GM18858 (cell line): ENCODE measurements around the gene UQCRC1.
"Not testable (repeated sequence)": the region's sequence is repeated elsewhere in the genome, so short reads cannot be mapped to it uniquely, and the experiment has no call there.

Experiments
- ATAC-seq: cut with Tn5 transposase; IDR thresholded peaks from one replicate; pipeline ENCODE4 v1.9.1; 2021; ENCODE audit not compliant: unreplicated experiment

UQCRC1 gene

DNA sequence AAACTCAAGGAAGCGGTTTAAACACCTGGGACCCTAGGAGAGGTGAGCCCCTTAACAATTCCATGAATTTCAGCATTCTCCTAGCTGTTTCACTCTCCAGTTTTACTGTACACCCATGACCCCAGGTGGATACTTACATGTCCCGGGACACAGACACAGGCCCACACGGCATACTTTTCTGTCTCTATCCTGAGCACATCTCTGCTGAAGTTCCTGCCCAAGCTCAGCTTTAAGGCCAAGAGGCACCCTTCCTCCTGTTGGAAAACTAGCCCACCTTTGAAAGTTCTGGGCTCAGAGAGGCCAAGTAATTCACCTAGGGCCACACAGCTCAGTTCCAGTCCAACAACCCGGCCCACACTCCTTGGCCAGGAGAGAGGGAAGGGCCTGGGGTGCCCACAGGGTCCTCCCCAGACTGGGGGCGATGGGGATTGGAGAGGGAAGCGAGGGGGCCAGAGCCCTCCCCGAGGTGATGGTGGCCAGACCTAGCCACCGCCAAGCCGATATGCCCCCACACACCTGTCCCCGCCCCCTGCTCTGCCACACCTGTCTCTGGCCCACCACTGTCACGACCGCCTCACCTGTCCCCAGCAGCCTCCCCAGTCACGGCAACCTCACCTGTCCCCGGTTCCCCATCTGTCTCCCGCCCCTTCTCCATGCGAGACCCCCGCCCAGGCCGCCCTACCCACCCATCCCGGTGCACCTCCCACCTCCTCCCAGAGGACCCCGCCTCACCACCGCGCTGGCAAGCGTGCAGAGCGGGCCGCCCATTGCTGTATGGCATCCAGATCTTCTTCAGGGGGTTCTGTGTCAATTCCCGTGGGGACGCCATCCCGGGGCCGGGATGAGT is 53.3 kb downstream of the UQCRC1 start:
- ATAC-seq = no peak

DNA sequence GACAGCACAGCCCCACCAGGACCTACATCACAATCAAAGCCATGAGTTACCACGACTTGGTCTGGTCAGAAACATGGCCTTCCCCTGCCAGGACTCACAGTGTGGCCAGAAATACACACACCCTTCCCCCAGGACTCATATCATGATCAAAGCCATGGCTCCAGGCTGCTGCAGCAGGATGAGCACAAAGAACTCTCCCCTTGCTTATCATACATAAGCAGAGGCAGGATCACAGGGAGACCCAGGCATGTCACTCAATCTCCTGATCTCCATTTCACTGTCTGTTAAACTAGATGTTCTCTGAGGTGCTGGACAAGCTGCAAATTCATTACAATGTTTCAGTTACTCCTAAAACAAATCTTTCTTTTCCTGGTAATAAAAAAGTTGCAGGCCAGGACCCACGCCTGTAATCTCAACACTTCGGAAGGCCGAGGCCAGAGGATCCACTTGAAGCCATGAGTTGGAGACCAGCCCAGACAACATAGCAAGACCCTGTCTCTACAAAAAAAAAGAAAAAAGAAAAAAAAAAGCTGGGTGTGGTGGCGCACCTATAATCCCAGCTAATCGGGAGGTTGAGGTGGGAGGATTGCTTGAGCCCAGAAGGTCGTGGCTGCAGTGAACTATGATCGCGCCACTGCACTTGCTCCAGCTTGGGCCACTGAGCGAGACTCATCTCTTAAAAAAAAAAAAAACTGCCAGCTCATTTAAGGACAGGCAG is 54.1 kb downstream of the UQCRC1 start:
- ATAC-seq = no peak

DNA sequence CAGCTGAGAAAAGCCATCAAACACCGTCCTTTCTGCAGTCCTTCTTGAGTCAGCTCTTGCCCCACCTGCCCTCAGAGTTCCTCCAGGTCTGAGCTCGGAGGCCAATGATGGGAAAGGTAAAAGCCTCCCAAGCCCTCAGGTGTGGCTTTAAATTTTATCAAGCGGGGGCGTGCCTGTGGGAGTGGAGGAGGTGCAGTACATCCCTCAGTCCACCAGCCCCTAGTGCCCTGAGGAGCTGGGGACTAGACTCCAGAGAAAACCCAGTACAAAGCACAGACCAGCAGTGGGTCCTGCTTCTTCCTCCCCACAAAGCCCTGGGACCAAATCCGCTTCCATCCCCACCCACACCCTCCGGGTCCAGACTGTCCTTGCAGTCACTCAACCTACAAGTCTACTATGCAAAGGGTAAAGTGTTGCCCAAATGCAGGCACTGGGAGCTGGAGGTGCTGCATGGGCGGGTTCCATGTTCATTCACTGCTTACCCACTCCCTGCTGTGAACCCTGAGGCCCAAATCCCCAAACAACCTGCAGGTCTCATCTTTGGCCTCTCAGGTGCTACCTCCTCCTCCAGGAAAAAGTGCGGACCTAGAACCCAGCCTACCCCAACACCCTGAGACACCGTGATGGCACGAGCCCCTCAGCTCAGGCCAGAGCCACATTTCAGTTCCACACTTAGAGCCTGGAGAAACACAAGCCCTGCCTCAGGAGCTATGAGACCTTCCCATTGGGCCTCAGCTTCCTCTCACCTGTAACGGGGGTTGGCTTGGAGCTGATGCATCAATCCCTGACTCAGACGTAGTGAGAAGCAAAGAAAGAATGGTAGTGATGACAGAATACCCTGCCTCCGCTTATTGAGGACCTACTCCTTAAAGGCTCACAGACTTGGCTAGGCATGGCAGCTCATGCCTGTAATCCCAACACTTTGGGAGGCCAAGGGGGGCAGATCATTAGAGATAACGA is 55.3 kb downstream of the UQCRC1 start:
- no peak for ATAC-seq

DNA sequence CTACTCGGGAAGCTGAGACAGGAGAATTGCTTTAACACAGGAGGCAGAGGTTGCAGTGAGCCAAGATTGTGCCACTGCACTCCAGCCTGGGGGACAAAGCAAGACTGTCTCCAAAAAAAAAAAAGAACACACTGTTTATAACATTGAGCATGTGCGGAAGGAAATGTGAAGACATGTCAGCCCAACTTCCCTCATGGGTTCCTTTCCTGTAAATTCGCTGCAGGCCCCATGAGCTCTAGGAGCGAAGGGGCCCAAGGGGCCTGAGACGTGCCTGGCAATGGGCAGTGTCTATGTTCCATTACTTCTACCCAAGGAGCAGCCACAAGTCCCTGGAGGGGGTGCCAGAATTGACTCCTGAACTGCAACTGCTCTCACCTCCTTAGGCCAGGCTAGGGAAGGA is 56.1 kb downstream of the UQCRC1 start:
- no peak for ATAC-seq

DNA sequence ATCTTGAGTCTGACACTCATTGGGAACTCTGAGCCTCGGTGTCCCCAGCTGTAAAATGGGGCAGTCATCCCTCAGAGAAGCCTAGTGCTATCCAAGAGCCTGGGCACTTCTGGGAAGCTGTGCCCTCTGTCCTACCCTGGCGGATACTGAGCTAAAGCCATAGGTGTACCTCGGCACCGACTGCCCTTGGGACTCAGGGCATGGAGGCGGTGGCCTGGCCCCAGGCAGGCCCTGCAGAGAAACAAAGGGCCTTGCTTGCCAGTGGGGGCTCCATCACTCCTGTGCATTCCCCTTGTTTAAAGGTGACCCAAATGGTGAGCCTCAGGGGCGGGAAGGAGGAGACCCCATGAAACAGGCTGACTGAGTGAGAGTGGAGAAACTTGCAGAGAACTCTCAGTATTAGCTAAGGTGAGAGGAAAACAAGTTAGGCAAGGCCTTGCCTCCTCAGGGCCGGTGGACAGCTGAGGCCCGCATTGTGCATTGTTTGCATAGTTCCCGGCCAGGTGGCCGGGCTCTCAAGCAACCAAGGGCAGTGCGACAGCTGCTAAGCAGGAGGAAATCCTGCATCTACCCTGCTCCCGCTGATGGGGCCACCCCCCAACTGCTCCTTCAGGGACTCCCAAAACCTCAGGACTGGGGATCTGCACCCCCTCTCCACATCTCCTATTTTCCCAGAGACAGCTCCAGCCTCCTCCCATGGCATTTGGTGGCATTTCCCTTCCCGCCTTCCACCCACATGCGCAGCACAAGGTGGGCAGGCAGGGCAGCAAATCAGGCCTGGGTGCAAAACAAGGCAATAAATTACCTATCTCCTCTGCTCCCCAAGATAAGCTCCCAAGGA is 57.1 kb downstream of the UQCRC1 start:
- ATAC-seq = no peak

DNA sequence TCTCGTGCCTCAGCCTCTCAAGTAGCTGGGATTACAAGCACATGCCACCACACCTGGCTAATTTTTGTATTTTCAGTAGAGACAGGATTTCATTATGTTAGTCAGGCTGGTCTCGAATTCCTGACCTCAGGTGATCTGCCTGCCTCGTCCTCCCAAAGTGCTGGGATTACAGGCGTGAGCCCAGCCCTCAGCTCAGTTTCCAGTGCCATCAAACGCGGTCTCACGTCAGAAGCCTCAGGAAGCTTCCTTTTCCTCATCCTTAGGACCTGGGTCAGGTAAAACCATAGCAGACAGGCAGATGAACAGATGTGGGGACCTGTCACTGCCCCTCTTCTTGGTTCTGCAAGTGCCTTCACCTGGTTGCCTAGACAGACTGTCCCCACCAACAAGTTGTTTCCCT is 57.8 kb downstream of the UQCRC1 start:
- not testable (repeated sequence) for ATAC-seq
